Skin of body (tissue), 2 donors: ENCODE data around the gene KRT33B. TPM values are rescaled to one million over a fixed set of nuclear protein-coding genes. Genes with fewer than 3 reads are reported as not detected.
"Not testable (repeated sequence)": the region's sequence is repeated elsewhere in the genome, so short reads cannot be mapped to it uniquely, and the experiment has no call there.

ENCODE experiments used
- DNase-seq: peaks from one replicate; lab custom pipeline; 2025; lab: John Stamatoyannopoulos, UW
- total RNA-seq: library from RNA; depleted of rRNA; stranded (reverse); fragments of >200 nt; gene quantifications from one replicate; pipeline ENCODE4 v1.2.3, GENCODE V29; 2014

Gene KRT33B
- 7.7 TPM for total RNA-seq

DNA sequence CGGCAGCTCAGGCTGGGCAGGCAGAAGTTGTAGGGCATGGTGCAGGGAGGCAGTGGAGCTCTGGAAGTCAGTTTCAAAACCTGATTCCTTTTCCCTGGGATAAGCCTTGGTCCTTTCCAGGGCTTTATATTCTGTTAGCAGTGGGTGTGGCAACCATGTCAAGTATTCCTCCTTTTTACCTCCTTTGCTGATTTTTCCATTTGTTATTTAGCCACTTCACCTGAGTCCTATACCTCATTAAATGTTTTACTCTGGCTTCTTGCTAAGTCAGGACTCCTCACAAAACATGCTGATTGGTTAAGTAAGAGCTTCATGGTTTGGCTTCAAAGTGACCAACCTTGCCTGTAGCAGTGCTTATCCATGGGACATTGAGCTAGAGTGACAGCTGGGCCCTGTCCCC, at the start of gene KRT33B:
KRT33B (minus strand) TSS at position 101 of the 400 bp plus-strand sequence; CDS start at position 38, 63 bp downstream.
- DNase-seq, result no peak

- DNase-seq, result no peak
Measured at GRCh38 chr17:41418116-41418860, 48.7 kb upstream of the KRT33B start.

GRCh38 chr17:41417576-41418015, 48.0 kb upstream of the KRT33B start:
- DNase-seq, result no peak

GRCh38 chr17:41417127-41417526, 47.5 kb upstream of the KRT33B start:
- no peak for DNase-seq

GRCh38 chr17:41416479-41416878, 46.9 kb upstream of the KRT33B start:
- no peak for DNase-seq

DNA sequence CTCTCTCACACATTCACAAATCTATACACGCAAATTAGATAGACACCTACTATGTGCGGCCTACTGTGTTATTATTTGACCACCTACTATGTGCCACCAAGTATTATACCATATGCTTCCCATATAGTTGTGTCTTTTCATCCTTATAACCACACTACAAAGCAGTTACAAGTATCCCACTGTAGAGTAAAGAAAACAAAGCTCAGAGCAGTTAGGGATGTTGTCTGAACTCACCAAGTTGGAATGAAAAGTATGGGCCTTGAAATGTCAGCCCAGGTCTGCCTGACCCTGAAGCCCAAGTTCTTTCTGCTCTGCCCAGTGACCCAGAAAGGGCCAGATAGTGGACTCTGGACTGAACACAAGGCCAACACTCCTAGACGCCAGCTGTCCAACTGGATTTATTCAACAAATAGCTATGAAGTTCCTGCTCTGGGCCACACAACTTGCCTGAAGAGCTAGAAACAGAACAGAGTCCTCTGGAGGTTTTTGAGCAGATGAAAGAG, 46.3 kb upstream of the KRT33B start:
- DNase-seq, result no peak

GRCh38 chr17:41415411-41415810, 45.8 kb upstream of the KRT33B start:
- no peak for DNase-seq

DNA sequence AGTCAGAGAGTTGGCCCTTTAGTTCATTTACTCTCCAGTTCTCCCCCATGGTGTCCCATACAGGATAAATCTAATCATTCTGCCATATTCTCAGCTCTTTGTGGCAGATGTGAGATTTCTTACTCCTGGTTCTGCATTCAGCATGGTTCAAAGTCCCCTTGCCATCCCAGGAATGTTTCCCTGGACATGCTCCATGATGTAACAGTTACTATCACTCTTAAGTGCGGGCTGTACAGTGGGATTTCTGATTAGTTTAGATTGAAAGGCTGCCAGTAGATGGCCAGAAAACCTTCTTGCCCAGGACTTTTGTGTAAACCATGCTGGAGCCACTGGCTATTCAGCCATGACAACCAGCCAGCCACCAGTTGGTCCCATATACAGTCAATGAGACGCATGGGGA, 44.4 kb upstream of the KRT33B start:
- no peak for DNase-seq

GRCh38 chr17:41413353-41413957, 43.8 kb upstream of the KRT33B start:
- DNase-seq, result no peak

DNA sequence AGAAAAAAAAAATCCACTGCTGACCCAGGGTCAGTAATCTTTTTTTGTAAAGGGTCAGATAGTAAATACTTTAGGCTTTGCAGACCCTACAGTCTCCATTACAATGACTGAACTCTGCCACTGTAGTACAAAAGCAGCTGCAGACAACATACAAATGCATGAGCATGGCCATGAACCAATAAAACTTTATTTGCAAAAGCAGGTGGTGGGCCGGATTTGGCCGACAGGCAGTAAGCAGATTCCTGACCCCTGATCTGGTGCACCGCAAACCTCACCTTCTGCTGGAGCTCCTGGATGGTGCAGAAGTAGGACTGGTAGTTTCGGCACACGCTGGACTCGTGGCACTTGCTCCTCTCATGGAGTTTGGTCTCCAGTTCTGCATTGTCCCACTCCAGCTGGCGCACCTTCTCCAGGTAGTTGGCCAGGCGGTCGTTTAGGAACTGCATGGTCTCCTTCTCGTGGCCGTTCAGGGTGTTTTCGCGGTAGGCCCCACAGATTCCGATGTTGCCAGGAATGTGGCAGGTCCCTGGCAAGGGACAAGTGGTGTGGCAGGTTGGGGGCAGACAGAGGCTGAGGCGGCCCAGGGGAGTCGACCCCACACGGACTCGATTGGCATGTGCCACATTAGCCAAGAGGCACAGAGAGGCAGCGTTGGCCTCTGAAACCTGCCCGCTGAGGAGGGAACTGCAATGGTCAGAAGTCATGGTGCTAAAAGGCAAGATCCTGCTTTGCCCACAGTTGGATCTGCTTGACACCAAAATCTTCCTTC, 41.6 kb upstream of the KRT33B start:
- no peak for DNase-seq

GRCh38 chr17:41407226-41407625, 37.6 kb upstream of the KRT33B start:
- DNase-seq, result no peak

DNA sequence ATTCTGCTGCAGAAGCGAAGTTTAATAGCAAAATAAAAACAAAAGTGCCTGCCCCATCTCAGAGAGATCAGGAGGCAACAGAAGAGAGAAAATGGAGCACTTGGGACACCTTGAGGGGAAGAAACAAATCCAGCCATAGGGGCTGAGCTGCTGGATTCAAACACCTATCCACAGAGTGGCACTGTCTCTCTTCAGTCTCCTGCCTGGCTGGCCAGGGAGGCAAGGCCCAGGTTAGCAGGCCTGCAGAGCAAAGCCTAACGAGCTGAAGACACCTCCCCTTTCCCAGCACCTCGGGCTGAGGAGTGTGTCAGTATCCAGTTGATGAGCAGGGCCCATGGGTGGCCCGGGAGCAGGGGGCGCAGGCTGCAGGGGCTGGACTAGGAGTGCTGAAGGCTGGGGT, 36.6 kb upstream of the KRT33B start:
- no peak for DNase-seq

DNA sequence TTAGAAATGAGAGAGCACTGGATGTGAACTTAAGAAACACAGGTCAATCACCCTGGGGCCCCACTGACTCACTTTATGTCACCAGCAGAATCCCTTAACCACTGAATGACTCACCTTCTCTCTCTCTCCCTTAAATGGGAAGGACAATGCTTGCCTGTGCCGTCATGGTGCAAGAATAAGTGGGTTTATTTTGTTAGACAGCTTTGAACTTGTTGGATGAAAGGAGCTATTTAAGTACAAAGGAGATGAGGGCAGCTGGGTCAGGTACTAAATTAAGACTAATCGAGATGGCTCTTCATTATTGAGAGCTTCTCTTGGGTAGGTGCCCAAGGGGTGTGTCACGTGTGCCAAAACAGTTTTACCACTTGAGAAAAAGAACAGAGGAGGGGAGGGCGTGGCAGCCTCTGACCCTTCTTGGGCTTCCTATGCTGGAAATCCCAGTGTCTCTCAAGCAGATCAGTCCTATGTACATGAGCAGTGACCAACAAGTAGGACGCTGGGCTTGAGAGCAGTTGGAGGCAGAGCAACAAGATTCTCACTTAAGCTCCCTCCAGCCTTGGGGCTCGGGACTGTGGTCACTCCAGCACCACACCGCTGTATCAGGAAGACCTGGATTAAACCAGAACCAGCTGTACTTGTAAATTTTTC, 34.5 kb upstream of the KRT33B start:
- no peak for DNase-seq

DNA sequence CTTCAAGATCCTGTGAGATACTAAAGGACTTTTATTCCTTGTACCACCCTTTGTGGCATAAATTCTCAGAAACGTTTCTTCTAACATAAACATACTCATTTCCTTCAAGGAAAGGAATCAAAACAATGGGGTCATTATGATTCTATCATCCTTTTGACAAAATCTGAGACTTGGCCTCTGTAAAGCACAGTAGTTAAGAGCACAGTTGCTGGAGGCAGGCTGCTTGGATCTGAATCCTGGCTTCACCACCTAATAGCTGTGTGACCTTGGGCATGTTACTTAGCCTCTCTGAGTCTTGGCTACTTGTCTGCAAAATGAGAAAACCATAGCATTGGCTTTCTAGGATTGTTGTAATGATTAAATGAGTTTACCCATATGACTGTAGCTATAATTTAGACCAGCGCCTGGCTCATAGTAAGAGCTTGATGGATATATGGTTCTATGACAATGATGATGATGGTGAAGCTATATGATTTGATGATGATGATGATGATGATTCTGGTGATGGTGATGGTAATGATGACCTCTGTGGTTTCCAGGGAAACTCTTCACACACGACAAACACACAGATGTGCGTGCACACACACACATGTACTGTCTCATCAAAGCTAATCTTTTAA, 33.9 kb upstream of the KRT33B start:
- DNase-seq, result no peak

- no peak for DNase-seq
Measured at GRCh38 chr17:41402161-41402560, 32.5 kb upstream of the KRT33B start.

DNA sequence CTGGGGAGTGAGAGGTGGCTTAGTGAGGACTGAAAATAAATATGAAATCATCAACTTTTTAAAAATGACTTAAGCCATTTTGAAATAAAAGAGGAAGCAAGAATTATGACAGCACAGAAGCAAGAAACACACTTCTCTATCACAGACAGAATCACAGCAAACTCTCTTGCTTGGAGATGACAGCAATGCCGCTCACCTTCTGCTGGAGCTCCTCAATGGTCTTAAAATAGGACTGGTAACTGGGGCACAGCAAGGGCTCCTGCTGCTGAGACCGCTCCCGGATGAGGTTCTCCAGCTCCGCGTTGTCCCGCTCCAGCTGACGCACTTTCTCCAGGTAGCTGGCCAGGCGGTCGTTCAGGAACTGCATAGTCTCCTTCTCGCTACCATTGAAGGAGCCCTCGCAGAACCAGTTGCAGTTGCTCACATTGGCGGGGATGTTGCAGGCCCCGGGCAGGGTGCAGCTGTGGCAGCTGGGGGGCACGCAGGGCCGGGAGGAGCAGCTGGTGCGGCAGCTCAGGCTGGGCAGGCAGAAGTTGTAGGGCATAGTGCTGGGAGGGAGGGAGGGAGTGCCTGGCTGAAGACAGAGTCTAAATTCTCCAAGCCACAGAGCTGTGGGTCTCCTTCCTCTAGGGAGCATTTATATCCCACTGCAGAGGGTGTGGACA, 27.5 kb upstream of the KRT33B start, which contains the start of gene KRT31:
KRT31 (minus strand) TSS at position 613 of the 665 bp plus-strand sequence; CDS start at position 544, 69 bp downstream.
- DNase-seq, result no peak

- DNase-seq, result no peak
Measured at GRCh38 chr17:41396340-41396739, 26.7 kb upstream of the KRT33B start.

DNA sequence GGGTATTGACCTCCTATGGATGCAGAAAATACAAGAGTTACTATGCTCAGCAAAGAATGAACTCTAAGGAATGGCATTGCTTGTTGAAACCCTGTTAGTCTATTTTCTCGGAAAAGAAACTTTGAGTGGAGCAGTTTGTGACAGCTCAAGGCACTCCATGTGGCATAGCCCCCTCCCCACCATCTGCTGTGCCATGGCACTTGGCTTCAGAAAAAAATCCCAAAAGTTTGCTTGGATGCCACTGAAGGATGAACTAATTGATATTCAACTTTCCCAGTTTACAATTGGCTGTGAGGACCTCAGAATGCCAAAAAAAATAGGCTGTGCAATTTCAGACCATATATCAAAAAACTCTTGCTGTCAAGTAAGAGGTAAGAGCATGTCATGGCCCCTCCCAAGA, 26.0 kb upstream of the KRT33B start:
- DNase-seq, result no peak

- not testable (repeated sequence) for DNase-seq
Measured at GRCh38 chr17:41395044-41395443, 25.4 kb upstream of the KRT33B start.

DNA sequence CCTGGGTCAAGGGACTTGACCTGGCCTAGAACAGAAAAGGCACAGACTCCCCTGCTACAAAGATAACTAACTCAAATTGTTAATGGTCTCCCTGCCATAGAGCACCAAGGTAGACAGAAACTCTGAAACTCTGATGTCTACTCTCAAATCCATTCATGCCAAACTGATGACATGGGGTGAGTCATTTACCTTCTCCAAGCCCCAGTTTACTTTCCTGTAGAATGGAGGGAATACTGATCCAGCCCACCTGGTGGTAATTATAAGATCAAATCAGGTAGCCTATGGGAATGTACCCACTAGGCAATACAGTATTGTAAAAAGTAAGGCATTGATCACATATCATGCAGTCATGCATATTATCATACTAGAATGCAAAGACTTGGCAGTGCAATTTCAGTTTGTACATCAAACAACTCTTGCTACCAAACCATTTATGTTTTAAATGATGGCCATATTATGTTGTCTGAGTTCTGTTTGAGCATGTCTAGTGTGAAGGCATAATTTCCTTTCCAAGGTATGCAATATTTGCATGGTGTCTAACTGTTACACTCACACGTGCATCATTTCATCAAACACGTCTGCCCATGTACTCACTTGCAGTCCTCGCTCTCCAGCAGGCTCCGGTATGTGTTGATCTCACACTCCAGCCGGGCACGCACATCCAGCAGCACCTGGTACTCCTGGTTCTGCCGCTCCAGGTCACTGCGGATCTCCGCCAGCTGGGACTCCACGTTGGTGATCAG, 24.8 kb upstream of the KRT33B start:
- no peak for DNase-seq
